Activated gamma-delta T cell treated with Interleukin-2 at 50 U/mL for 16 hours (primary cell): ENCODE measurements around the gene CSTA.

Experiments
- DNase-seq: peaks from one replicate; pipeline ENCODE4 v3.0.0-alpha.2; 2020

Gene CSTA, protein sequence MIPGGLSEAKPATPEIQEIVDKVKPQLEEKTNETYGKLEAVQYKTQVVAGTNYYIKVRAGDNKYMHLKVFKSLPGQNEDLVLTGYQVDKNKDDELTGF

DNA sequence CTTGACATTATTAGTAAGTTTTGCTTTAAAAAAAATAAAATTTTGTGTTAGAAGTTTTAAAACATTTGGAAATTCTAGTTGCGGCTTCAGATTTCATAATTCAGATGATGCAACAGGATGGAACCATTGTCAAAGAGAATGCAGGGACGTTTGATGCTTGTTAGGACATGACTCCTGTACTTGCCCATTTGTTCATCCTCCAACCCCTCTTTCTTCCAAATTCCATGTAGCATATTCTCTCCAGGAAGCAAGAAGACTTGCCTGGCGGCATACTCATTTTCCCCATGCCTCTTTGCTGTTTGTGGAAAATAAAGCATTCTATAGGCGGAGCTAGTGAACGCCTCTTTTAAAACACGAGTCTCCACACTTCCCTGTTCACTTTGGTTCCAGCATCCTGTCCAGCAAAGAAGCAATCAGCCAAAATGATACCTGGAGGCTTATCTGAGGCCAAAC, at the start of gene CSTA:
Gene CSTA, plus strand, starts transcription at position 378 of the 453 bp plus-strand sequence. Its CDS starts 45 bp downstream, at position 423.
- no peak for DNase-seq

GRCh38 chr3:122281891-122282290, 43.2 kb upstream of the CSTA start:
- no peak for DNase-seq

- DNase-seq = no peak
Measured at GRCh38 chr3:122283796-122284445, 41.1 kb upstream of the CSTA start.

GRCh38 chr3:122284486-122284885, 40.6 kb upstream of the CSTA start:
- DNase-seq = no peak

DNA sequence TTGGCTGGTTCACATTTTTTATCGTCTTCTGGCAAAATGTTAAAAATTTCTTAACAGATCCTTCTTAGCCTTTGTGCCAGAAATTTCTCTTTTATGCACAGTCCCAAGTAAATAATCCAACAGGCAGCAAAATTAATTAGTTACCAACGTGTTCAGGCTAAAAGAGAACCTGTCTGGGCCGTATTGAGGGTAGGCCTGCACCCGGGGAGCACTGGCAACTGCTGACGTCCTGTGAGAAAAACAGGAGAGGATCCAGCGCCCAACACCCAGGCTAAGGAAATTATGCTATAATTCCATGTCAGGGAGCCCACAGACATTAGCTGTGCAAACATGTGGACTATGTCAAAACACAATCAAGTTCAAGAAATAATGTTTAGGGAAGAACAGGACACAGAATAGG, 30.7 kb upstream of the CSTA start:
- DNase-seq = no peak

- no peak for DNase-seq
Measured at GRCh38 chr3:122295266-122296062, 29.6 kb upstream of the CSTA start.

- DNase-seq = no peak
Measured at GRCh38 chr3:122298239-122298638, 26.8 kb upstream of the CSTA start.

DNA sequence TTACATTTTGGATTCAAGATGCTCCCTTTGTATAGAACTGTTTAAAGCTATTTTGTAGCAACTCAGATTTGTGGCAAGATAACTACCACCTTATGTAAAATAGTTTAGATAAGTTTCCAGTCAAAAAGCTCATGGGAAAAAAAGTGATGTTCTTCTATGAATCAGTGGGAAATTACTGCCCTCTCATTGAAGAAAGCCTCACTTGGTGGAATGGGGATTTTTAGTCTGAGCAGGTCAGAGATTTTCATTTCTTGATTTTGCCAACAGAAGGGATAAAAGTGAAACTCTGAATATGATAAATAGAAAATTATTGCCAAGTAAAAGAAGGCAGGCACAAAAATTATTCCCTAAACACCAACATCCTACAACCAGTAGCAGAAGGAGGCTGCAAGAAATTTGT, 25.8 kb upstream of the CSTA start:
- DNase-seq = no peak

- DNase-seq = peak; percentile 46
Measured at GRCh38 chr3:122299872-122300460, 25.1 kb upstream of the CSTA start.

DNA sequence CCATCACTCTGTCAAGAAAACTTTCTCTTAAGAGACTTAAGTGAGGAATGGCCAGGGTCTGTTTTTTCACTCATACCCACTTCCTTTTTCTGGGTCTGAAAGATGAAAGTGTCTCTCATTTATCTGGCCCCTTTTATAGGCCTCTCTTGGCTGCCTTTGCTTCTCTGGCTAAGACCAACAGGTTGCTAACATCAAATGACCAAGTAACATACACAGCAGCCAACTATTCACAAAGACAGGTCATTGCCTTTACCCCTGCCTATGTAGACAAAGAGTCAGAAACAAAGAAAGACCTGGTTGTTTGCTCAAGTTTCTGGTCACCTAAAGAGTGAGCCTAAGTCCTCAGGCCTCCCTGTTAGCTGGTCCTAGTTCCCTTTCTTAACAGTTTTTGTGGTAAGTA, 24.0 kb upstream of the CSTA start:
- no peak for DNase-seq

GRCh38 chr3:122305818-122306621, 19.0 kb upstream of the CSTA start:
- DNase-seq = no peak

DNA sequence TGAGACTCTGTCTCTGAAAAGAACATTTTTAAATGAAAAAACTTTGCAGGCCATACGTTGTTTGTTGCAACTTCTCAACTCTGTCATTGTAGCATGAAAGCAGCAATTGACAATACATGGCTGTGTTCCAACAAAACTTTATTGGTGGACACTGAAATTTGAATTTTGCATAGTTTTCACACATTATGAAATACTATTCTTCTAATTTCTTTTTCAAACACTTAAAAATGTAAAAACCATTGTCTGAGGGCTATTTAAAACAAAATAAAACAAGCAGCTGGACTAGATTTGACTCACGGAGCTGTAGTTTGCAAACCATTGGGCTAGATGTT, 18.5 kb upstream of the CSTA start:
- no peak for DNase-seq

DNA sequence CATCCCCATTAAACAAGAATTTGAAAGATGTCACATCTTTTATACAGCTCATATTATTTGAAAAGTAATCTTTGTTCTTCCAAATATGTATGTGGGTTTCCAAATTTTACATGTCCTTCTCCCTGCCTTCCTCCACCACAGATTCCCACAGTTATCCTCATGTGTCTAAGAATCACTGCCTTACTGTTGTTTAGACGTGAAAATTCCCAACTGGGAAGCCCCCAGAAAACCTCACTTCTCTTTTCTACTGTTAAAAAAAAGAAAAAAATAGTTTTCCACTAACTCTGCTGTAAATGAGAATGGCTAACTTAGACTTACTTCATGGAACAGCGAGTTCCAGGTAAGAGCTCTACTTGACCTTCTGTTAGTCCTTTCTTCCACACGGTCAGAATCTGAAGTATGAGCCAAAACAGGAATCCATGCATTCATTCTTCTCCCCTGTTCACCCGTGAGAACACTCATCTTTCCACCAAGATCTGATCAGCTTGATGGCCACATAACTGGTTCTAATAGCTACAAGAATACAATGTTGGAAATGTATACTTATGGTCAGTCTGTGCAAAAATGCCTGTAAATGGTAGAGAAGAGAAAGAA, 17.9 kb upstream of the CSTA start:
- no peak for DNase-seq

GRCh38 chr3:122307976-122308375, 17.1 kb upstream of the CSTA start:
- no peak for DNase-seq

DNA sequence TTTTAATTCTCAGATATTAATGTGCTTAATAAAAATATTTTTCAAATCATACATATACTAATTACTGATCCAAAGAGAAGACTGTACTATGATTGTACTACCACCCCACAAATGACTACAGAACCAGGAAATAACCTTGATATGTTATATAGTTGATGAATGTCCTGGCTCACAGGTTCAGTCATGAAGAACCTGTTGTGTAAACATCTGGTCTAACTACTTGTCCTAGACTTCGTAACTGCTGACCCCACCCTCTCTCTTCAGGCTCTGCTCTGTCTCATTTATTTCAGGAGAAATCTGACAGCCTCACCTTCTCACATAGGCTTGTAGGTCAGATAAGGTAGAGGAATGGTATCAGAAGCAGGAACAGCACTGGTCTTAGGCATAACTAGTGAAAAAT, 14.7 kb upstream of the CSTA start:
- DNase-seq = no peak

GRCh38 chr3:122312826-122313225, 12.2 kb upstream of the CSTA start:
- no peak for DNase-seq

GRCh38 chr3:122313281-122313680, 11.8 kb upstream of the CSTA start:
- no peak for DNase-seq

- DNase-seq = no peak
Measured at GRCh38 chr3:122314228-122314876, 10.7 kb upstream of the CSTA start.

GRCh38 chr3:122315619-122316018, 9.4 kb upstream of the CSTA start:
- DNase-seq = no peak

DNA sequence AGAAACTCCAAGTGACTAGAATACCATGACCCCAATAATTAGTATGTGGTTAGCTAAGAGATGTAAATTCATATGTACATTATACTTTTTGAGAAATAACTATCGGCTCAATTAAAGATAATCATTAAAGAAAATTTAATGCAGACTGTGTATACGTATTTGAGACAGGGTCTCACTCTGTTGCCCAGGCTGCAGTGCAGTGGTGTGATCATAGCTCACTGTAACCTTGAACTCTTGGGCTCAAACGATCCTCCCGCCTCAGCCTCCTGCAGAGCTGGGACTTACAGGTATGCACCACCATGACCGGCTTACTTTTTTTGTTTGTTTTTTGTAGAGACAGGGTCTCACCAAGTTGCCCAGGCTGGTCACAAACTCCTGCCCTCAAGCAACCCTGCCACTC, 8.7 kb upstream of the CSTA start:
- DNase-seq = no peak

GRCh38 chr3:122318620-122319019, 6.4 kb upstream of the CSTA start:
- DNase-seq = no peak
